Endothelial cell of umbilical vein (primary cell): ENCODE results near the gene SETBP1. TPM values are rescaled to one million over a fixed set of nuclear protein-coding genes. Genes with fewer than 3 reads are reported as not detected.

Experiments
- BruUV-seq: library from RNA; stranded (reverse); fragments of 400-500 nt; replicated peaks from 2 replicates; lab custom pipeline; 2021; lab: Mats Ljungman, UMichigan
- CTCF ChIA-PET: fragments of 300-600, 350-600 bp; sonication (Branson Sonifier 250); formaldehyde crosslinking; loops from one replicate; lab custom pipeline; 2021; ENCODE audit warnings: antibody characterized with exemption, inconsistent platforms; lab: Charles Lee
- POLR2A ChIA-PET: fragments of 300-600, 350-600 bp; sonication (Branson Sonifier 250); formaldehyde crosslinking; loops from one replicate; lab custom pipeline; 2021; ENCODE audit warnings: antibody characterized with exemption, inconsistent platforms; lab: Charles Lee
- DNase-seq: peaks from one replicate; pipeline ENCODE4 v3.0.0-alpha.2; 2011; ENCODE audit warnings: low read depth, low spot score
- FAIRE-seq: peaks from 2 replicates; lab custom pipeline; 2011; peaks lifted over from hg19 to GRCh38; lab: Jason Lieb, UNC
- H2AFZ ChIP-seq: 2 replicates; pipeline ENCODE4 v1.6.0; 2012; ENCODE audit warnings: low read depth, low read length, control low read depth, inconsistent platforms
- H3K27ac ChIP-seq: 2 replicates; pipeline ENCODE4 v1.5.1; 2011; ENCODE audit warnings: low read depth, mild to moderate bottlenecking, control low read depth, low read length, moderate library complexity; ENCODE audit not compliant: insufficient read depth
- H3K27me3 ChIP-seq, 2 experiments: 2 replicates each; pipeline versions ENCODE4 v1.6.0 to v1.6.1; 2011; ENCODE audit warnings: low read length in 2 of 2, mixed read lengths in 1 of 2; ENCODE audit not compliant: control insufficient read depth in 2 of 2, insufficient read depth in 2 of 2
- H3K36me3 ChIP-seq, 2 experiments: 2 replicates in 1 of 2; 3 replicates in 1 of 2; pipeline ENCODE4 v1.5.1; 2011; ENCODE audit warnings: low read length in 2 of 2, mild to moderate bottlenecking in 1 of 2, moderate library complexity in 1 of 2; ENCODE audit not compliant: control insufficient read depth in 2 of 2, insufficient read depth in 2 of 2; ENCODE audit errors: extremely low read depth in 1 of 2
- H3K4me1 ChIP-seq: 3 replicates; pipeline ENCODE4 v1.5.1; 2011; ENCODE audit warnings: mild to moderate bottlenecking, low read length; ENCODE audit not compliant: control insufficient read depth, insufficient read depth; ENCODE audit errors: extremely low read depth
- H3K4me2 ChIP-seq: 2 replicates; pipeline ENCODE4 v1.6.1; 2011; ENCODE audit warnings: low read length, control low read depth, mixed read lengths; ENCODE audit not compliant: insufficient read depth
- H3K4me3 ChIP-seq, 3 experiments: fragments of 200-600 bp in 1 of 3; sonication (generic), shearing (Covaris generic) in 1 of 3; replicated peaks in 1 of 3; 2 replicates each; pipeline ENCODE4 v1.5.1; 2011 to 2016; ENCODE audit warnings: control low read depth in 3 of 3, low read length in 3 of 3, mild to moderate bottlenecking in 2 of 3, inconsistent platforms in 1 of 3, low read depth in 1 of 3, moderate library complexity in 1 of 3; ENCODE audit not compliant: insufficient read depth in 1 of 3
- H3K79me2 ChIP-seq: 2 replicates; pipeline ENCODE4 v1.6.0; 2012; ENCODE audit warnings: low read length, inconsistent platforms; ENCODE audit not compliant: control insufficient read depth, insufficient read depth
- H3K9ac ChIP-seq: replicated peaks from 2 replicates; pipeline ENCODE3; 2011; ENCODE audit warnings: low read length, control low read depth; ENCODE audit not compliant: insufficient read depth; ENCODE audit errors: extremely low read depth
- H3K9me1 ChIP-seq: replicated peaks from 3 replicates; pipeline ENCODE4 v1.6.0; 2011; ENCODE audit warnings: mild to moderate bottlenecking, low read length; ENCODE audit not compliant: control insufficient read depth, insufficient read depth; ENCODE audit errors: extremely low read depth
- H3K9me3 ChIP-seq: replicated peaks from 2 replicates; pipeline ENCODE4 v1.5.1; 2012; ENCODE audit warnings: low read length, inconsistent platforms; ENCODE audit not compliant: control insufficient read depth, insufficient read depth
- H4K20me1 ChIP-seq: replicated peaks from 2 replicates; pipeline ENCODE3; 2011; ENCODE audit warnings: mild to moderate bottlenecking, low read length; ENCODE audit not compliant: control insufficient read depth, insufficient read depth; ENCODE audit errors: extremely low read depth
- CTCF ChIP-seq, 2 donors: IDR thresholded peaks; 1 replicate in 1 of 2; 2 replicates in 1 of 2; pipeline ENCODE4 v1.5.1; 2011; ENCODE audit warnings: low read length in 2 of 2, mild to moderate bottlenecking in 2 of 2, moderate library complexity in 2 of 2, control low read depth in 1 of 2, inconsistent platforms in 1 of 2, low read depth in 1 of 2; ENCODE audit not compliant: insufficient read depth in 1 of 2; ENCODE audit errors: extremely low read depth in 1 of 2
- EZH2 ChIP-seq: IDR thresholded peaks from 2 replicates; pipeline ENCODE4 v1.6.1; 2012; ENCODE audit warnings: borderline replicate concordance, low read depth, mild to moderate bottlenecking, moderate library complexity, low read length, inconsistent platforms; ENCODE audit not compliant: severe bottlenecking
- FOS ChIP-seq: IDR thresholded peaks from 2 replicates; pipeline ENCODE4 v1.6.1; 2011; ENCODE audit warnings: mild to moderate bottlenecking, low read length, moderate library complexity, borderline replicate concordance; ENCODE audit not compliant: insufficient read depth
- GATA2 ChIP-seq: IDR thresholded peaks from 2 replicates; pipeline ENCODE4 v1.7.0; 2011; ENCODE audit warnings: low read depth, mild to moderate bottlenecking, moderate library complexity, mixed read lengths, low read length; ENCODE audit not compliant: insufficient read length, insufficient read depth
- JUN ChIP-seq: IDR thresholded peaks from 2 replicates; pipeline ENCODE4 v1.6.1; 2011; ENCODE audit warnings: borderline replicate concordance, low read depth; ENCODE audit not compliant: insufficient read length, insufficient read depth
- MAX ChIP-seq: IDR thresholded peaks from 2 replicates; pipeline ENCODE4 v1.6.1; 2011; ENCODE audit not compliant: insufficient read depth, insufficient read length
- MYC ChIP-seq: IDR thresholded peaks from one replicate; pipeline ENCODE4 v1.6.1; 2011; ENCODE audit warnings: mild to moderate bottlenecking, low read depth, low read length
- POLR2A ChIP-seq: IDR thresholded peaks from 2 replicates; pipeline ENCODE4 v1.6.1; 2012; ENCODE audit warnings: low read depth, mild to moderate bottlenecking, control low read depth, low read length
- POLR2AphosphoS5 ChIP-seq: IDR thresholded peaks from 2 replicates; pipeline ENCODE4 v1.6.1; 2012; ENCODE audit warnings: low read depth, mild to moderate bottlenecking, control low read depth, low read length, moderate library complexity; ENCODE audit not compliant: insufficient read depth
- dilution Hi-C: fragments of 300-500 bp; cut with MboI; formaldehyde crosslinking; loops from one replicate; pipeline ENCODE4 v1.15.0; 2019; ENCODE audit warnings: low sequenced_read_pairs; ENCODE audit not compliant: extremely low pct_ligation_motif_present
- intact Hi-C: fragments of 100-400 bp; cut with micrococcal nuclease; formaldehyde crosslinking; loops from one replicate; pipeline ENCODE4 v1.10.0; 2022
- polyA plus RNA-seq, 4 experiments: library from polyadenylated mRNA; depleted of rRNA in 3 of 4; stranded (reverse) in 3 of 4; unstranded in 1 of 4; fragments of >200 nt; gene quantifications; 2 replicates each; pipeline versions ENCODE4 v1.2.1 to v1.2.3, GENCODE V29; 2011 to 2012; ENCODE audit warnings: missing spikeins in 1 of 4
- total RNA-seq: library from RNA; stranded (reverse); gene quantifications from 2 replicates; pipeline ENCODE4 v1.2.3, GENCODE V29; 2021

The SETBP1 gene
- total and polyA plus RNA-seq, 2 donors (not counting 3 experiments of a cell fraction or from before 2014, with no cell fraction given), result 0.76 to 3.1 TPM

DNA sequence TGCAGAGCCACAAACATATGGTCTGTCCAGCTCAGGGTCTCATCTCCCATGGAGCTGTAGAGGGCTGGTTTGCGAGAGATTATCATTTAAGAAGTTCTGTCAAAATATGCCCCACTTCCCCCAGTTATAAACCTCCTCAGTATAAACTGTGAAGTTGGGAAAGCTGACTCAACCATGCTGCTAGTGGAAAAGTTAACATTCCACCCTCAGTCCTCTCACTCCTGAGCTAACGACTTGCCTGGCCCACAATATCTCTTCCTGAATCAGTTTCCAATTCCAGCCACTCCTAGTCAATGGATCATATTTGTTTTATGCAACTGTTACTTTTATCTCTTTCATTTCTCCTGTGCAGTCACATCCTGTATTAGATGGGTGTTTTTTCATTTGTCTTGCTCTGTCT is 326.2 kb downstream of the SETBP1 start:
- Histone ChIP-seq H3K4me2 (no peak overlapping the region), H3K9me1 (no peaks in the 10 kb centered on the region), H3K27me3 (no peaks in the 10 kb centered on the region), H3K4me1 (no peaks in the 10 kb centered on the region), H3K36me3 (no peaks in the 10 kb centered on the region), H4K20me1 (no peaks in the 10 kb centered on the region), H3K4me3 (no peak overlapping the region), H2AFZ (no peak overlapping the region), H3K79me2 (no peaks in the 10 kb centered on the region), H3K9me3 (no peaks in the 10 kb centered on the region), H3K9ac (no peak overlapping the region), H3K27ac (no peak overlapping the region)
- no peak for TF ChIP-seq MYC
- TF ChIP-seq POLR2A, result no peak
- no peak for TF ChIP-seq FOS
- TF ChIP-seq POLR2AphosphoS5, result no peak
- no peak for TF ChIP-seq JUN
- TF ChIP-seq GATA2, result no peak
- TF ChIP-seq CTCF (IDR thresholded peaks at IDR 0.05; ENCODE audit: extremely low read depth in 1 of 2, insufficient read depth in 1 of 2, low read depth in 1 of 2, low read length in 2 of 2), result no peak
- TF ChIP-seq MAX, result no peak
- TF ChIP-seq EZH2, result no peak
- DNase-seq, result no peak
- FAIRE-seq, result no peak
- POLR2A ChIA-PET, result no interaction called here
- CTCF ChIA-PET, result no interaction called here
- no TSS peak for BruUV-seq
- intact Hi-C loops (no loop called here), dilution Hi-C loops (no loop called here)
